ENCODE measurements around the gene SLIT1. TPM values are rescaled to one million over a fixed set of nuclear protein-coding genes. Genes with fewer than 3 reads are reported as not detected.

The SLIT1 gene
- total and polyA plus RNA-seq, 4 experiments from 2014 or later = 0.05 to 0.32 (median 0.28) TPM; not detected in 1

- peaks cover 17 to 27% of the 10 kb centered on the region in 2 donors for H3K27me3 Mint-ChIP-seq
- no peak overlapping the region for H3K4me3 ChIP-seq (ENCODE audit: low read length in 2 of 2)
- H3K27me3 ChIP-seq (ENCODE audit: insufficient read depth, low read length) = no peaks in the 10 kb centered on the region
- H3K9me3 Mint-ChIP-seq = no peaks in the 10 kb centered on the region
- no peaks in the 10 kb centered on the region for H3K4me1 ChIP-seq (ENCODE audit: insufficient read depth, low read length)
- H3K36me3 Mint-ChIP-seq = no peaks in the 10 kb centered on the region
- DNase-seq = no peak
- no peaks in the 10 kb centered on the region for H3K9me3 ChIP-seq (ENCODE audit: control insufficient read depth in 1 of 2, low read length in 2 of 2)
- no peaks in the 10 kb centered on the region for H3K36me3 ChIP-seq (ENCODE audit: insufficient read depth, low read length)
- CTCF ChIA-PET (ENCODE audit: partially characterized antibody) = no interaction called here
- no peaks in the 10 kb centered on the region for H3K4me1 Mint-ChIP-seq
- no peak overlapping the region for H3K4me3 Mint-ChIP-seq
- POLR2A ChIA-PET (ENCODE audit: partially characterized antibody) = no interaction called here
- intact Hi-C loops (cut with micrococcal nuclease) = no loop called here
- no peak overlapping the region for H3K27ac ChIP-seq (ENCODE audit: low read depth, low read length)
- no peak overlapping the region for H3K27ac Mint-ChIP-seq
Observed at GRCh38 chr10:97175586-97175985, 10.2 kb downstream of the SLIT1 start.

GRCh38 chr10:97174941-97175340 lies 10.8 kb downstream of the SLIT1 start:
- no peaks in the 10 kb centered on the region for H3K4me1 Mint-ChIP-seq
- CTCF ChIA-PET (ENCODE audit: partially characterized antibody) = no interaction called here
- intact Hi-C loops (cut with micrococcal nuclease) = no loop called here
- no peaks in the 10 kb centered on the region for H3K9me3 Mint-ChIP-seq
- no peak overlapping the region for H3K27ac ChIP-seq (ENCODE audit: low read depth, low read length)
- H3K9me3 ChIP-seq (ENCODE audit: control insufficient read depth in 1 of 2, low read length in 2 of 2) = no peaks in the 10 kb centered on the region
- no peaks in the 10 kb centered on the region for H3K4me1 ChIP-seq (ENCODE audit: insufficient read depth, low read length)
- no peak for DNase-seq
- no peaks in the 10 kb centered on the region for H3K27me3 ChIP-seq (ENCODE audit: insufficient read depth, low read length)
- H3K4me3 ChIP-seq (ENCODE audit: low read length in 2 of 2) = no peak overlapping the region
- no peaks in the 10 kb centered on the region for H3K36me3 Mint-ChIP-seq
- no peaks in the 10 kb centered on the region for H3K36me3 ChIP-seq (ENCODE audit: insufficient read depth, low read length)
- H3K27ac Mint-ChIP-seq = no peak overlapping the region
- POLR2A ChIA-PET (ENCODE audit: partially characterized antibody) = no interaction called here
- H3K4me3 Mint-ChIP-seq = no peak overlapping the region
- H3K27me3 Mint-ChIP-seq = peaks cover 11 to 21% of the 10 kb centered on the region in 2 donors

- Mint-ChIP-seq H3K4me3 (no peak overlapping the region), H3K27ac (no peak overlapping the region), H3K9me3 (no peaks in the 10 kb centered on the region), H3K36me3 (no peaks in the 10 kb centered on the region), H3K4me1 (no peaks in the 10 kb centered on the region), H3K27me3 (peaks cover 14 to 19% of the 10 kb centered on the region in 2 donors)
- no peaks in the 10 kb centered on the region for H3K27me3 ChIP-seq (ENCODE audit: insufficient read depth, low read length)
- no peaks in the 10 kb centered on the region for H3K9me3 ChIP-seq (ENCODE audit: control insufficient read depth in 1 of 2, low read length in 2 of 2)
- H3K27ac ChIP-seq (ENCODE audit: low read depth, low read length) = no peak overlapping the region
- intact Hi-C loops (cut with micrococcal nuclease) = no loop called here
- no peak overlapping the region for H3K4me3 ChIP-seq (ENCODE audit: low read length in 2 of 2)
- no peaks in the 10 kb centered on the region for H3K36me3 ChIP-seq (ENCODE audit: insufficient read depth, low read length)
- no peaks in the 10 kb centered on the region for H3K4me1 ChIP-seq (ENCODE audit: insufficient read depth, low read length)
- ChIA-PET POLR2A (ENCODE audit: partially characterized antibody) (no interaction called here), CTCF (ENCODE audit: partially characterized antibody) (interaction anchor here (1.2 to 1.8 kb wide), 2 partner anchors 21 to 135 kb away, joined by 3 to 8 read pairs; no protein-coding TSS in a partner anchor)
- no peak for DNase-seq
Observed at GRCh38 chr10:97174276-97174775, 11.4 kb downstream of the SLIT1 start.

- ChIA-PET POLR2A (ENCODE audit: partially characterized antibody) (interaction anchor here (1.7 kb wide), 1 partner anchor 10 kb away, joined by 3 read pairs; no protein-coding TSS in a partner anchor), CTCF (ENCODE audit: partially characterized antibody) (interaction anchor here (1.8 kb wide), 1 partner anchor 23 kb away, joined by 8 read pairs; no protein-coding TSS in a partner anchor)
- DNase-seq = no peak
- Histone ChIP-seq H3K27me3 (ENCODE audit: insufficient read depth, low read length) (no peaks in the 10 kb centered on the region), H3K4me1 (ENCODE audit: insufficient read depth, low read length) (no peaks in the 10 kb centered on the region), H3K36me3 (ENCODE audit: insufficient read depth, low read length) (no peaks in the 10 kb centered on the region), H3K4me3 (ENCODE audit: low read length in 2 of 2) (no peak overlapping the region), H3K27ac (ENCODE audit: low read depth, low read length) (no peak overlapping the region), H3K9me3 (ENCODE audit: control insufficient read depth in 1 of 2, low read length in 2 of 2) (no peaks in the 10 kb centered on the region)
- Mint-ChIP-seq H3K27ac (no peak overlapping the region), H3K4me1 (no peaks in the 10 kb centered on the region), H3K36me3 (no peaks in the 10 kb centered on the region), H3K4me3 (no peak overlapping the region), H3K27me3 (peaks cover 13 to 17% of the 10 kb centered on the region in 2 donors), H3K9me3 (no peaks in the 10 kb centered on the region)
- intact Hi-C loops (cut with micrococcal nuclease) = no loop called here
Observed at GRCh38 chr10:97173036-97173435, 12.7 kb downstream of the SLIT1 start.

GRCh38 chr10:97171001-97171400 lies 14.8 kb downstream of the SLIT1 start:
- H3K27ac ChIP-seq (ENCODE audit: low read depth, low read length) = no peak overlapping the region
- H3K4me3 Mint-ChIP-seq = no peak overlapping the region
- no peaks in the 10 kb centered on the region for H3K36me3 Mint-ChIP-seq
- peaks cover 13 to 17% of the 10 kb centered on the region in 2 donors for H3K27me3 Mint-ChIP-seq
- no peak overlapping the region for H3K4me3 ChIP-seq (ENCODE audit: low read length in 2 of 2)
- no peaks in the 10 kb centered on the region for H3K9me3 Mint-ChIP-seq
- DNase-seq = no peak
- H3K27me3 ChIP-seq (ENCODE audit: insufficient read depth, low read length) = no peaks in the 10 kb centered on the region
- H3K4me1 ChIP-seq (ENCODE audit: insufficient read depth, low read length) = no peaks in the 10 kb centered on the region
- H3K4me1 Mint-ChIP-seq = no peaks in the 10 kb centered on the region
- no peak overlapping the region for H3K27ac Mint-ChIP-seq
- intact Hi-C loops (cut with micrococcal nuclease) = no loop called here
- H3K36me3 ChIP-seq (ENCODE audit: insufficient read depth, low read length) = no peaks in the 10 kb centered on the region
- no peaks in the 10 kb centered on the region for H3K9me3 ChIP-seq (ENCODE audit: control insufficient read depth in 1 of 2, low read length in 2 of 2)
- POLR2A ChIA-PET (ENCODE audit: partially characterized antibody) = no interaction called here
- CTCF ChIA-PET (ENCODE audit: partially characterized antibody) = no interaction called here

GRCh38 chr10:97169911-97170693 lies 15.7 kb downstream of the SLIT1 start:
- peaks cover 13% of the 10 kb centered on the region in 2 donors for H3K27me3 Mint-ChIP-seq
- no peaks in the 10 kb centered on the region for H3K4me1 ChIP-seq (ENCODE audit: insufficient read depth, low read length)
- H3K36me3 ChIP-seq (ENCODE audit: insufficient read depth, low read length) = no peaks in the 10 kb centered on the region
- no peak overlapping the region for H3K4me3 Mint-ChIP-seq
- no peak overlapping the region for H3K27ac Mint-ChIP-seq
- POLR2A ChIA-PET (ENCODE audit: partially characterized antibody) = no interaction called here
- no peak for DNase-seq
- CTCF ChIA-PET (ENCODE audit: partially characterized antibody) = no interaction called here
- H3K4me1 Mint-ChIP-seq = no peaks in the 10 kb centered on the region
- H3K9me3 Mint-ChIP-seq = no peaks in the 10 kb centered on the region
- H3K36me3 Mint-ChIP-seq = no peaks in the 10 kb centered on the region
- intact Hi-C loops (cut with micrococcal nuclease) = no loop called here
- H3K4me3 ChIP-seq (ENCODE audit: low read length in 2 of 2) = no peak overlapping the region
- H3K27me3 ChIP-seq (ENCODE audit: insufficient read depth, low read length) = no peaks in the 10 kb centered on the region
- no peak overlapping the region for H3K27ac ChIP-seq (ENCODE audit: low read depth, low read length)
- no peaks in the 10 kb centered on the region for H3K9me3 ChIP-seq (ENCODE audit: control insufficient read depth in 1 of 2, low read length in 2 of 2)

- no peak for DNase-seq
- H3K27me3 Mint-ChIP-seq = peaks cover 13% of the 10 kb centered on the region in 2 donors
- H3K9me3 Mint-ChIP-seq = no peaks in the 10 kb centered on the region
- ChIA-PET CTCF (ENCODE audit: partially characterized antibody) (no interaction called here), POLR2A (ENCODE audit: partially characterized antibody) (no interaction called here)
- H3K27ac Mint-ChIP-seq = no peak overlapping the region
- no peaks in the 10 kb centered on the region for H3K4me1 Mint-ChIP-seq
- H3K4me3 ChIP-seq (ENCODE audit: low read length in 2 of 2) = no peak overlapping the region
- H3K36me3 ChIP-seq (ENCODE audit: insufficient read depth, low read length) = no peaks in the 10 kb centered on the region
- H3K36me3 Mint-ChIP-seq = no peaks in the 10 kb centered on the region
- H3K27me3 ChIP-seq (ENCODE audit: insufficient read depth, low read length) = no peaks in the 10 kb centered on the region
- H3K9me3 ChIP-seq (ENCODE audit: control insufficient read depth in 1 of 2, low read length in 2 of 2) = no peaks in the 10 kb centered on the region
- no peaks in the 10 kb centered on the region for H3K4me1 ChIP-seq (ENCODE audit: insufficient read depth, low read length)
- no peak overlapping the region for H3K27ac ChIP-seq (ENCODE audit: low read depth, low read length)
- H3K4me3 Mint-ChIP-seq = no peak overlapping the region
- intact Hi-C loops (cut with micrococcal nuclease) = no loop called here
Observed at GRCh38 chr10:97169063-97169462, 16.7 kb downstream of the SLIT1 start.

All from CD4-positive, alpha-beta memory T cell (primary cell).